Hematopoietic multipotent progenitor cell treated with erythropoietin and hydrocortisone succinate and interleukin-3 and kit ligand, for 15 days (in vitro differentiated cells): Measurements from ENCODE around the gene NEK6.

Source experiments
- DNase-seq: peaks from one replicate; pipeline ENCODE4 v3.0.0-alpha.2; 2015; ENCODE audit warnings: low spot score

Gene NEK6

GRCh38 chr9:124321935-124322334 is 64.2 kb downstream of the NEK6 start:
- no peak for DNase-seq

- DNase-seq, result no peak
These were observed 65.1 kb downstream of the NEK6 start for GRCh38 chr9:124322618-124323432.

- DNase-seq, result no peak
These were observed 66.2 kb downstream of the NEK6 start for GRCh38 chr9:124323904-124324303.

DNA sequence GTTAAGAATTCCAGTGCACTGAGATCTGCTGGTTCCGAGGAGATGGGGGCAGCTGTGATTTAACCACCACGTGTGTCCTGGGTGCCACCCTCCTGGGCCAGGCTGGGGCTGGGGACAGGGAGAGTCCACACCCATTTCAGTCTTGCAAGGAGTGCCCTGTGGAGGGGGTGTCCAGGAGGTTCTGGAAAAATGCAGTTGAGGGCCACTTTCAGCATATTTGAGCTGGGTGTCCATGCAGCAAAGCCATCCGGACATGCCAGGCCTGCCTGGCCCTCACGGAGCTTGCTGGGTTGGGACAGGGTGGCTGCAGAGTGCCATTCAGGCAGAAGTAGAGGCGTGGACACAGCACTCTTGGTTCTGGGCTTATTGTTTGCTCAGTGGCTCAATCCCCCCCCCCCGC is 68.1 kb downstream of the NEK6 start:
- no peak for DNase-seq

DNA sequence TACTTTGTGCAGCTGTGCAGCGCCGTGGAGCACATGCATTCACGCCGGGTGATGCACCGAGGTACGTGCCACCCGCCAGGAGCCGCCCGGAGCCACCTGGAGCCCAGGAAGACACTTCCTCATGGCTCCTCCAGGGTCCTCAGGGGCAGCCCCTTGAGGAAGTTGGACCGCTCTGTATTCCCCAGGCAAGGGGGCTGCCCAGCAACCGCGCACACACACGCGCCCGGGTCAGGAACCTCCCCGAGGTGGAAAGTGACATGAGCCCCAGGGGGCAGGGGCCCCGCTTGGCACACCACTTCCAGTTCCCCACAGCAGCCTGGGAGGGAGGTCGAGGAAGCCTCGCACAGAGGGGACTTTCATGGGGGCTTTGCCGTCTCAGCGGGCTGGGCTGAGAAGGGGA is 68.6 kb downstream of the NEK6 start:
- DNase-seq, result no peak

- no peak for DNase-seq
These were observed 69.7 kb downstream of the NEK6 start for GRCh38 chr9:124327491-124327890.

DNA sequence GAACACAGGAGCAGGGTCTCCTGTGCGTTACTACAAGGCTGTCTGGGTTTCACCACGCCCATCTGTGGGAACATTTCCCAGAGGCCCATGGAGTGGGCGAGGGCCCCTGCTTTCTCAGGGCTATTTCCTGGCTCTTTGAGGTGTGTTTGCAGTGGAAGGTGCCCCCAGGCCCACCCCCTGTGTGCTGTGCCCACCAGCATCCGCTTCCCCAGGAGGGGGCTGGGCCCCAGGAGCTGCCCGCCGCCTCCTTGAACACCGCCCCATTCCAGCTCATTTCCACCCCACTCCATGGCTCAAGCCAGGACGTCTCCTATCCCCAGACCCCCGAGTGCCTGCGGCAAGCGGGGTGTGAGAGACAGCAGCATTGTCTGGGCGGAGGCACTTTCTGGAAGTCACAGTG is 70.5 kb downstream of the NEK6 start:
- no peak for DNase-seq

GRCh38 chr9:124329206-124329792 is 71.5 kb downstream of the NEK6 start:
- DNase-seq, result no peak

GRCh38 chr9:124330011-124330697 is 72.4 kb downstream of the NEK6 start:
- no peak for DNase-seq

DNA sequence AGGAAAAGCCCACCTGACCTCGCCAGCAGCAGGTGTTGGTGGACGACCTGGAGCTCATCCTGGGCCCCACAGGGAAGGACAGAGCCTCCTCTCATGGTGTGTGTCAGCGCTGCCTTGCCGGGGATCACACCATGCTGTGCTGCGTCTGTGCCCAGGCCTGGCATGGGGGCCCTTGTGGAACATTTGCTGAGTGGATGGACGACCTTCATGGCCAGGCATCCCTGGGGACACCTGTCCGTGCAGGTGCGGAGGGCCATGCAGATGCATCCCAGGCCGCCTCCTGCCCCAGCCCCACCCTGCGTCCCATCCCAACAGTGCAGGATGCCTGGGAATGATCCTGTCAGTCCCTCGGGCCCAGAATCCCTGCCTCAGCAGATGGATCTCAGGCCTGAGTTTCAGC is 73.8 kb downstream of the NEK6 start:
- DNase-seq, result no peak

DNA sequence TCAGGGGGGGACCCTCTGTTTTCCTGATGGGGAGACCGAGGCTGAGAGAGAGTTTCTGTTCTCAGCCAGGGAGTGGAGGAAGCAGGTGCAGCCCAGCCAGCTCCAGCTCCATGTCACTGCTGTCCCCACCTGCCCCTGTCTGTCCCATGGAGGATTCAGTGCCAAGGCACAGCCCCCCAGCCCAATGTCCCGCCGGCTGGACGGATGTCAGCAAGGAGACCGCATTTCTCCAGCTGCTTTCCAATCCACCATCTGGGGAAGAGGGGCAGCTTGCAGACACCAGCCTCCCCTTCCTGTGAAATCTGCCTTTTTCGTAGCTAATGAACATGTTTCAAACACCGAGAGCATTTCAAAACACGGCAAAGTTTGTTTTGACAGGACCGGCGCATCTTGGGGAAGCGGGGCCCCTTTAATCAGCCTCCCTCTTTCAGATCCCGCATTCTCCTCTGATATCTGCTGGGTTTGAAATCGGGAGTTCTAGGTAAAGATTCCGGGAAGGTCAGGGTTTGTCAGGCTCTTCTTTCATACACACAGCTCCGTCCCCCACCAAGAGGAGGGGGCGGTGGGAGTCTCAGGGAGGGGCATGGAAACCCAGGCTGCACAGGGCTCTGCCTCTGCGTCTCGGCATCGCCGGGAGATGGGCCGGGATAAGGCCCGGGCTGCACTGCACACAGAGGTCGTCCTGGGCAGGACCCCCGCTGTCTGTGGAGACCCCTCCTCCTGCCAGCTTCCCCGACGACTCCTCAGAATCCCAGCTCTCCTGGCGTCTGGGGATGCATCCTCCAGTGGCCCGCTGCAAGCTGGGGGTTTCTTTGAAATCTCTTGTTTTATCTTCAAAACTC is 74.8 kb downstream of the NEK6 start:
- DNase-seq, result no peak

- DNase-seq, result no peak
These were observed 75.4 kb downstream of the NEK6 start for GRCh38 chr9:124333203-124333579.

DNA sequence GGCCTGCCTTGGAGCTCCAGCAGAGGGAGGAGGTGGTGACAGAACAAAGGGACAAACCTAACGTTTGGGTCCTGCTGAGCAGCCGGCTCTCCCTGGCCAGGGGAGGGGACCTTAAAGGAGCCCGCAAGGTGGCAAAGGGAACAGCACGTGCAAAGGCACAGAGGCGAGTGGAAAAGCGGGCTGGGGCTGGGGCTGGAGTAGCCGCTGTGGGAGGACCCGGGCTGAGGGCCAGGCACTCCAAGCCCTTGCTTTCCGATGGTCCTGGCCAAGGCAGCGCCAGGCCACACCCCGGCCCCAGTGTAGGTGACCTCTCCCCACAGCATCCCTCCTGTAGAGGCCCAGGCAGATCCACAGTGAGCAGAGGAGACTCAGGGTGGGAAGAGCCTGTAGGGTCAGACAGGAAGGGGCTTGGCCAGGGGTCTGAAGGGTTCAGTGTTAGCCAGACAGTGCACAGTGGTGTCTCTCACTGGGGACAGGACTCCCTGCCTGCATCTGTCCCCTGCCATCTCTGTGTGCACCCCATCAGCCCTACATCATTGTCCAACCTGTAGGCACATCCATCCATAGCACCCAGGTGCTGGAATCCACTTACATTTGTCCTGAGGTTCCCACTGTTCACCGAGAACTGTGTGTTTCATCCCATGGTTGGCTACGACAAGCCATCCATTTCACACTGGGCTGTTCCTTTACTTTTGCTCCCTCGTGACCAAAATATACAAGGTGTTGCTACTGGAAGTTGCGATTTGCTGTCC is 77.0 kb downstream of the NEK6 start:
- DNase-seq, result no peak

- no peak for DNase-seq
These were observed 77.6 kb downstream of the NEK6 start for GRCh38 chr9:124335320-124335707.

DNA sequence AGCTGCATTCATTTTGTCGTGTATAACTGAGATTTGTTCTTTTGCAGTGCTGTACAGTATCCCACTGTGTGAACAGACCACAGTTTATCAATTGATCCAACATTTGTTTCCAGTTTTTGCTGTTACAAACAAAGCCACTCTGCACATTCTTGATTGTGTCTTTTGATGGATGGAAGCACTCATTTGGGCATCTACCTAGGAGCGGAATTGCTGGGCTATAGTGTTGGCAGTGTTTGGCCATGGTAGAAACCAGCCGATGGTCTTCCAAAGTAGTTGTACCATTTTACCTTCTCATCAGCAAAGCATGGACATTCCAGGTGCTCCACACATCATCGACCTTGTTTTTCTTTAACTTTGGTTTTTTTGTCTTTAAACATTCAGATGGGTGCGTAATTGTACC is 79.8 kb downstream of the NEK6 start:
- no peak for DNase-seq

DNA sequence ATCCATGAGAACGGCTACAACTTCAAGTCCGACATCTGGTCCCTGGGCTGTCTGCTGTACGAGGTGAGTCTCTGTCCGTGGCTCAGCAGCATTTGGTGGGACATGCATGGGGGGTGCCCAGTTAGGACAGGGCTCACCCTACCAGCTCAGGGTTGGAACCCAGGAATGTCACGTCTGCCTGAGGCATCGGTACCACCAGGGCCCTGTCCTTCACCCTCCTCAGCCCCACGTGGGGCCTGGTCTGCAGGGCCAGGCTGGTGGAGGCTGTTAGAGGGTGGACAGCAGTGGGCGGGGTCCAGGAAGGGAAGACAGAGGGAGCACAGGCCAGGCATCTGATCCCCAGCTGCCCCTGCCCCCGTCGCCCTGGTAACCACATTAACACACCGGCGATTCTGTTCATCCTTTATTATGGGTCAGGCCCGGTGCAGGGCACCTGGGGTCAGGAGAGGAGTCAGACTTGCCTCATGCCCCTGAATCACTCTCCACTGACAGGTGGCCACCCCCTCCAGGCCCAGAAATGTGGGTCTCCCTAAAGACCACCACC is 81.9 kb downstream of the NEK6 start:
- DNase-seq, result no peak

- DNase-seq, result no peak
These were observed 82.7 kb downstream of the NEK6 start for GRCh38 chr9:124340219-124341069.

GRCh38 chr9:124341455-124342170 is 83.9 kb downstream of the NEK6 start:
- no peak for DNase-seq

- no peak for DNase-seq
These were observed 84.6 kb downstream of the NEK6 start for GRCh38 chr9:124342402-124342775.
